IMR-90 (cell line): Measurements from ENCODE around the gene DENND1A. TPM values are rescaled to one million over a fixed set of nuclear protein-coding genes. Genes with fewer than 3 reads are reported as not detected.

Experiments
- ATAC-seq: fragments of 200-7000 bp; cut with Tn5 transposase; 2 replicates; pipeline ENCODE4 v1.9.1; 2020; ENCODE audit warnings: low read depth, mild to moderate bottlenecking, moderate library complexity
- BruUV-seq: library from RNA; stranded (reverse); fragments of 400-500 nt; replicated peaks from 2 replicates; lab custom pipeline; 2021; lab: Mats Ljungman, UMichigan
- CTCF ChIA-PET: fragments of 300-600 bp; formaldehyde crosslinking; extraction: SDS; loops from one replicate; lab custom pipeline; 2021; ENCODE audit warnings: antibody characterized with exemption; lab: Yijun Ruan, JAX
- POLR2A ChIA-PET: fragments of 300-600 bp; sonication (Branson Sonifier 250); formaldehyde crosslinking; loops from one replicate; lab custom pipeline; 2022; ENCODE audit warnings: antibody characterized with exemption; ENCODE audit not compliant: unreplicated experiment; lab: Charles Lee
- DNase-seq: peaks from one replicate; pipeline ENCODE4 v3.0.0; 2013
- H2AFZ ChIP-seq: replicated peaks from 2 replicates; pipeline ENCODE3; 2013; ENCODE audit warnings: low read length, mild to moderate bottlenecking; ENCODE audit not compliant: poor library complexity
- H2AK5ac ChIP-seq: 2 replicates; pipeline ENCODE4 v1.6.1; 2013; ENCODE audit warnings: low read depth, low read length, inconsistent platforms
- H2AK9ac ChIP-seq: replicated peaks from 2 replicates; pipeline ENCODE3; 2013; ENCODE audit warnings: mild to moderate bottlenecking, low read depth, low read length, moderate library complexity; ENCODE audit not compliant: poor library complexity
- H2BK120ac ChIP-seq: 2 replicates; pipeline ENCODE4 v1.6.1; 2013; ENCODE audit warnings: low read depth, low read length, inconsistent platforms
- H2BK15ac ChIP-seq: 3 replicates; pipeline ENCODE4 v1.6.1; 2013; ENCODE audit warnings: low read depth, low read length, inconsistent platforms
- H2BK20ac ChIP-seq: 2 replicates; pipeline ENCODE4 v1.6.1; 2013; ENCODE audit warnings: low read depth, mild to moderate bottlenecking, inconsistent platforms, low read length, moderate library complexity
- H2BK5ac ChIP-seq: 2 replicates; pipeline ENCODE4 v1.6.1; 2013; ENCODE audit warnings: mild to moderate bottlenecking, low read depth, low read length, inconsistent platforms; ENCODE audit not compliant: poor library complexity, severe bottlenecking
- H3K14ac ChIP-seq: replicated peaks from 2 replicates; pipeline ENCODE4 v1.6.1; 2013; ENCODE audit warnings: low read depth, low read length, inconsistent platforms
- H3K18ac ChIP-seq: 2 replicates; pipeline ENCODE4 v1.6.1; 2013; ENCODE audit warnings: low read depth, low read length, control low read depth
- H3K23ac ChIP-seq: 2 replicates; pipeline ENCODE4 v1.6.1; 2013; ENCODE audit warnings: low read depth, low read length, inconsistent platforms
- H3K27ac ChIP-seq: 2 replicates; pipeline ENCODE4 v1.5.1; 2013; ENCODE audit warnings: mild to moderate bottlenecking, control low read depth, low read length; ENCODE audit not compliant: insufficient read depth
- H3K27me3 ChIP-seq: 2 replicates; pipeline ENCODE4 v1.6.1; 2013; ENCODE audit warnings: low read length; ENCODE audit not compliant: control insufficient read depth, insufficient read depth
- H3K36me3 ChIP-seq: 2 replicates; pipeline ENCODE4 v1.6.1; 2013; ENCODE audit warnings: low read length, mixed read lengths; ENCODE audit not compliant: control insufficient read depth, insufficient read depth
- H3K4ac ChIP-seq: 2 replicates; pipeline ENCODE4 v1.6.1; 2013; ENCODE audit warnings: low read depth, low read length, inconsistent platforms
- H3K4me1 ChIP-seq: 2 replicates; pipeline ENCODE4 v1.6.1; 2013; ENCODE audit warnings: low read length, mixed read lengths; ENCODE audit not compliant: control insufficient read depth, insufficient read depth
- H3K4me2 ChIP-seq: 2 replicates; pipeline ENCODE4 v1.6.1; 2013; ENCODE audit warnings: low read depth, mild to moderate bottlenecking, control low read depth, low read length, moderate library complexity
- H3K4me3 ChIP-seq: 2 replicates; pipeline ENCODE4 v1.5.1; 2013; ENCODE audit warnings: low read depth, mild to moderate bottlenecking, control low read depth, low read length, moderate library complexity; ENCODE audit not compliant: insufficient read depth
- H3K56ac ChIP-seq: 2 replicates; pipeline ENCODE4 v1.6.1; 2013; ENCODE audit warnings: low read length, inconsistent platforms; ENCODE audit not compliant: insufficient read depth; ENCODE audit errors: extremely low read depth
- H3K79me1 ChIP-seq, 2 experiments: 2 replicates each; pipeline ENCODE4 v1.6.1; 2013; ENCODE audit warnings: low read length in 2 of 2, inconsistent platforms in 1 of 2, low read depth in 1 of 2
- H3K9ac ChIP-seq: 2 replicates; pipeline ENCODE4 v1.6.1; 2013; ENCODE audit warnings: low read depth, low read length, control low read depth
- H3K9me1 ChIP-seq: 2 replicates; pipeline ENCODE4 v1.6.1; 2013; ENCODE audit warnings: low read length, inconsistent platforms; ENCODE audit not compliant: insufficient read depth
- H3K9me3 ChIP-seq: 2 replicates; pipeline ENCODE4 v1.6.1; 2013; ENCODE audit warnings: low read length; ENCODE audit not compliant: control insufficient read depth, insufficient read depth
- H4K20me1 ChIP-seq: 2 replicates; pipeline ENCODE4 v1.6.1; 2013; ENCODE audit warnings: low read length, inconsistent platforms; ENCODE audit not compliant: insufficient read depth
- H4K5ac ChIP-seq: 2 replicates; pipeline ENCODE4 v1.6.1; 2013; ENCODE audit warnings: mild to moderate bottlenecking, low read depth, low read length, control low read depth
- H4K8ac ChIP-seq, 2 experiments: 2 replicates each; pipeline ENCODE4 v1.6.1; 2013; ENCODE audit warnings: low read depth in 2 of 2, low read length in 2 of 2, control low read depth in 1 of 2, inconsistent platforms in 1 of 2
- H4K91ac ChIP-seq: 2 replicates; pipeline ENCODE4 v1.6.1; 2013; ENCODE audit warnings: low read depth, low read length, inconsistent platforms; ENCODE audit not compliant: insufficient read depth
- BHLHE40 ChIP-seq: fragments of 150-350 bp; IDR thresholded peaks from 2 replicates; pipeline ENCODE4 v1.6.1; 2016; ENCODE audit warnings: mild to moderate bottlenecking, low read depth, low read length
- CEBPB ChIP-seq: IDR thresholded peaks from 2 replicates; pipeline ENCODE4 v1.6.1; 2012; ENCODE audit warnings: low read depth, low read length, improper control_type of control experiment
- CHD1 ChIP-seq: IDR thresholded peaks from 2 replicates; pipeline ENCODE4 v1.6.1; 2012; ENCODE audit warnings: low read depth, low read length, improper control_type of control experiment
- CTCF ChIP-seq: conservative IDR thresholded peaks from 2 replicates; pipeline ENCODE4 v1.5.1; 2012; ENCODE audit warnings: mild to moderate bottlenecking, low read depth, low read length, improper control_type of control experiment
- ELK1 ChIP-seq: fragments of 150-350 bp; IDR thresholded peaks from 2 replicates; pipeline ENCODE4 v1.6.1; 2016; ENCODE audit warnings: low read depth, mild to moderate bottlenecking, low read length, moderate library complexity, borderline replicate concordance
- FOS ChIP-seq: fragments of 150-350 bp; IDR thresholded peaks from 2 replicates; pipeline ENCODE4 v1.6.1; 2016; ENCODE audit warnings: low read depth, low read length
- MAFK ChIP-seq: IDR thresholded peaks from 2 replicates; pipeline ENCODE4 v1.6.1; 2012; ENCODE audit warnings: low read depth, low read length, improper control_type of control experiment
- MAZ ChIP-seq: IDR thresholded peaks from 2 replicates; pipeline ENCODE4 v1.6.1; 2012; ENCODE audit warnings: low read depth, mild to moderate bottlenecking, low read length, improper control_type of control experiment, moderate library complexity, borderline replicate concordance
- MXI1 ChIP-seq: IDR thresholded peaks from 2 replicates; pipeline ENCODE4 v1.6.1; 2012; ENCODE audit warnings: low read depth, mild to moderate bottlenecking, low read length, moderate library complexity, borderline replicate concordance
- NFE2L2 ChIP-seq: fragments of 150-350 bp; IDR thresholded peaks from 2 replicates; pipeline ENCODE4 v1.6.1; 2016; ENCODE audit warnings: low read depth, mild to moderate bottlenecking, low read length
- POLR2A ChIP-seq: IDR thresholded peaks from 2 replicates; pipeline ENCODE4 v1.6.1; 2012; ENCODE audit warnings: mild to moderate bottlenecking, low read depth, low read length
- RAD21 ChIP-seq: IDR thresholded peaks from 2 replicates; pipeline ENCODE4 v1.6.1; 2012; ENCODE audit warnings: low read length, improper control_type of control experiment
- RCOR1 ChIP-seq: IDR thresholded peaks from 2 replicates; pipeline ENCODE4 v1.6.1; 2012; ENCODE audit warnings: mild to moderate bottlenecking, low read length, improper control_type of control experiment; ENCODE audit not compliant: insufficient replicate concordance
- RFX5 ChIP-seq: IDR thresholded peaks from 2 replicates; pipeline ENCODE4 v1.8.0; 2012; ENCODE audit warnings: low read depth, mild to moderate bottlenecking, low read length, moderate library complexity
- SMC3 ChIP-seq: fragments of 150-350 bp; IDR thresholded peaks from 2 replicates; pipeline ENCODE4 v1.6.1; 2016; ENCODE audit warnings: low read depth, mild to moderate bottlenecking, antibody characterized with exemption, low read length, moderate library complexity
- USF2 ChIP-seq: fragments of 150-350 bp; IDR thresholded peaks from 2 replicates; pipeline ENCODE4 v1.6.1; 2017; ENCODE audit warnings: mild to moderate bottlenecking, antibody characterized with exemption, low read length, low read depth
- WGBS, 2 experiments: methylation state at CpG; one replicate each; pipeline versions ENCODE4 v1.1.5 to v1.1.7; 2013; ENCODE audit warnings: missing lambda C conversion rate in 2 of 2; ENCODE audit not compliant: insufficient read length in 1 of 2; ENCODE audit errors: extremely low coverage in 2 of 2; 5-methylcytosine and 5-hydroxymethylcytosine counted together
- dilution Hi-C: fragments of 300-500 bp; cut with HindIII; formaldehyde crosslinking; loops from one replicate; pipeline ENCODE4 v1.14.3; 2018; ENCODE audit warnings: low sequenced_read_pairs; ENCODE audit not compliant: unreplicated experiment
- in situ Hi-C: fragments of 300-500 bp; cut with MboI; formaldehyde crosslinking; loops from 3 replicates; pipeline ENCODE4 v1.14.3; 2019; ENCODE audit warnings: low sequenced_read_pairs, inconsistent platforms, mixed read lengths
- intact Hi-C: fragments of 100-400 bp; cut with micrococcal nuclease; formaldehyde crosslinking; loops from 2 replicates; pipeline ENCODE4 v1.10.0; 2022
- polyA plus RNA-seq, 3 experiments: library from polyadenylated mRNA; depleted of rRNA; stranded (reverse); fragments of >200 nt; gene quantifications; 2 replicates each; pipeline ENCODE4 v1.2.3, GENCODE V29; 2012; ENCODE audit warnings: low replicate concordance in 1 of 3
- total RNA-seq: library from RNA; depleted of rRNA; stranded (reverse); fragments of >200 nt; gene quantifications from 2 replicates; pipeline ENCODE4 v1.2.3, GENCODE V29; 2012

DENND1A gene
- total and polyA plus RNA-seq, 2 of the 4 experiments (the other 2 are of a cell fraction), result 21.4 to 27.6 TPM

GRCh38 chr9:123975871-123976270 is 45.9 kb upstream of the DENND1A start:
- no peak for ATAC-seq
- no peak overlapping the region for H3K56ac ChIP-seq
- H3K14ac ChIP-seq, result no peak overlapping the region
- H2AFZ ChIP-seq, result no peak overlapping the region
- no peak overlapping the region for H2BK20ac ChIP-seq
- H3K18ac ChIP-seq, result no peak overlapping the region
- H3K4me2 ChIP-seq, result no peak overlapping the region
- no peaks in the 10 kb centered on the region for H3K9me1 ChIP-seq
- POLR2A ChIA-PET, result no interaction called here
- in situ Hi-C loops, result no loop called here
- H3K4me3 ChIP-seq, result no peak overlapping the region
- no peak overlapping the region for H2BK5ac ChIP-seq
- H2BK15ac ChIP-seq, result no peak overlapping the region
- no peak overlapping the region for H3K9ac ChIP-seq
- H2BK120ac ChIP-seq, result no peak overlapping the region
- H4K91ac ChIP-seq, result no peak overlapping the region
- H3K27me3 ChIP-seq, result peaks cover 25% of the 10 kb centered on the region
- TF ChIP-seq CTCF (no peak), USF2 (no peak), NFE2L2 (no peak), SMC3 (no peak), RCOR1 (no peak), MAFK (no peak), CEBPB (no peak), RAD21 (no peak), BHLHE40 (no peak), FOS (no peak), MXI1 (no peak), MAZ (no peak), CHD1 (no peak), POLR2A (no peak), RFX5 (no peak), ELK1 (no peak)
- WGBS, 2 experiments, result 33% methylated on average over 1 of the region's 3 CpGs; no CpG with 5 or more reads in 1 of the 2 experiments
- H3K4me1 ChIP-seq, result no peaks in the 10 kb centered on the region
- BruUV-seq, result no TSS peak
- H3K23ac ChIP-seq, result no peak overlapping the region
- no peak for DNase-seq
- H3K27ac ChIP-seq, result no peak overlapping the region
- H3K36me3 ChIP-seq, result no peaks in the 10 kb centered on the region
- CTCF ChIA-PET, result no interaction called here
- H4K8ac ChIP-seq, result no peak overlapping the region
- H3K4ac ChIP-seq, result no peak overlapping the region
- H2AK9ac ChIP-seq, result no peak overlapping the region
- no peak overlapping the region for H4K5ac ChIP-seq
- intact Hi-C loops, result no loop called here
- H3K9me3 ChIP-seq, result peaks cover 9% of the 10 kb centered on the region; the same call in 1 of the 2 replicates
- no peak overlapping the region for H2AK5ac ChIP-seq
- H4K20me1 ChIP-seq, result 0 out of 2 replicates have a peak, but pooled peaks cover 4% of the 10 kb centered on the region
- no peaks in the 10 kb centered on the region for H3K79me1 ChIP-seq
- dilution Hi-C loops, result no loop called here
